ENCODE data around the gene PCSK5.

Gene PCSK5

GRCh38 chr9:76082057-76082456 lies 191.6 kb downstream of the PCSK5 start:
- no peak for DNase-seq (ENCODE audit: low spot score)

- DNase-seq (ENCODE audit: low spot score), result no peak
Observed at GRCh38 chr9:76085596-76085995, 195.1 kb downstream of the PCSK5 start.

- DNase-seq (ENCODE audit: low spot score), result no peak
Observed at GRCh38 chr9:76086539-76086938, 196.1 kb downstream of the PCSK5 start.

DNA sequence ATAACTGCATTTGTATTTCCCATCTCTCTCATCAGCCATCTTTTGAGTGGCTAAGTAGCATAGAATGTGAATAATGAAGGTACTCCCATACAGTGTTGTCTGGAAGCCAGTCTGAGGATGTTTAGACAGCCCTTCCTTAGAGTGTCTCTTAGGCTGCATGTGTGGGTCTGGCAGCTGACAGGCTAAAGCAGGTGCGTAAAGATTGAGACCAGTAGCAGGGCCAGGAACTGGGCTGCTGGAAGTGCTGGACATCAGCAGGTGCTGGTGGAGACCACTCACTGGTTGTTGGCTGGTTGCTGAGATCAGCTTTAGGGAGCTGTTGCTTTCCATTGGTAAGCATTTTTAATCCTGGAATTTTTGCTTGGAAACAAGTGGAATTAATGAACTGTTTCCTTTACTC lies 197.5 kb downstream of the PCSK5 start:
- DNase-seq (ENCODE audit: low spot score), result no peak

- DNase-seq (ENCODE audit: low spot score), result no peak
Observed at GRCh38 chr9:76090330-76090729, 199.9 kb downstream of the PCSK5 start.

- no peak for DNase-seq (ENCODE audit: low spot score)
Observed at GRCh38 chr9:76090909-76091308, 200.4 kb downstream of the PCSK5 start.

GRCh38 chr9:76092572-76092971 lies 202.1 kb downstream of the PCSK5 start:
- no peak for DNase-seq (ENCODE audit: low spot score)

- no peak for DNase-seq (ENCODE audit: low spot score)
Observed at GRCh38 chr9:76095585-76095984, 205.1 kb downstream of the PCSK5 start.

GRCh38 chr9:76099516-76099915 lies 209.0 kb downstream of the PCSK5 start:
- no peak for DNase-seq (ENCODE audit: low spot score)

- DNase-seq (ENCODE audit: low spot score), result no peak
Observed at GRCh38 chr9:76101075-76101474, 210.6 kb downstream of the PCSK5 start.

DNA sequence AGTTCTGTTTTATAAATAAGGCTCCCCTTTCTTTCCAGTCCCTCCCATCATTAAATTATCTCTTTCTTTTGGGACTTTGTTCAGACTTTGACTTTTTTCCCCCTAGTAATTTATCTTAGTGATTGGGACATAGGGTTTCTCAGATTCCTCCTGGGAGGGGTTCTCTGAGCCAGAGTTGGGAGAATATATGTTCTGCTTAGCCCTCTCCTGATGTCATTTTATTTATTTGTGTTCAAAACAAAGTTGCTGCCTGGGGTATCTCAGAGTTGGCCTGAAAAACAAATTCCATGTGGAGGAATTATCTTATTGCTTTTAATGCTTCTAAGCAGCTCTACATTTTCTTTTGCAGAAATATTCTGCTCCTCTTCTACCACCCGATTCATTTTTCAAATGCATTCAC lies 211.0 kb downstream of the PCSK5 start:
- DNase-seq (ENCODE audit: low spot score), result no peak

- no peak for DNase-seq (ENCODE audit: low spot score)
Observed at GRCh38 chr9:76101947-76102346, 211.5 kb downstream of the PCSK5 start.

- DNase-seq (ENCODE audit: low spot score), result no peak
Observed at GRCh38 chr9:76103531-76104315, 213.2 kb downstream of the PCSK5 start.

DNA sequence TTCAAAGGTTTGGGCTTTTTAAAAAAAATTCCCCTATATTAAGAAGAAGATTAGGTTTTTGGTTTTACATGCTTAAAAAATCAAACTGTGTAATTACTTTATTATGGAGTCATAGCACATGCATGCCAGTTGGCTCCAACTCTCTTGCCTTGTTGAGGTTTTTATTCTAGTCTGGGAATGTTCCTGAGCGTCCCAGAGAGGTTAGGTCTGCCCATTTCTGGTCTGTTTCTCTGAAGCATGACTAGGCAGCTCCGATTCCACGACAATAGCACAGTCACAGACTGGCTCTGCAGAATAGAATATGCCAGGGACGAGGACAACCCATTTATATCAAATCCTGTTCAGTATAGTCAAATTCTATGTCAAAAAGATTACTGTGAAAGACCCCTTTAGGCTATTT lies 217.0 kb downstream of the PCSK5 start:
- DNase-seq (ENCODE audit: low spot score), result no peak

- peak; percentile 12 for DNase-seq (ENCODE audit: low spot score)
Observed at GRCh38 chr9:76109953-76110352, 219.5 kb downstream of the PCSK5 start.

DNA sequence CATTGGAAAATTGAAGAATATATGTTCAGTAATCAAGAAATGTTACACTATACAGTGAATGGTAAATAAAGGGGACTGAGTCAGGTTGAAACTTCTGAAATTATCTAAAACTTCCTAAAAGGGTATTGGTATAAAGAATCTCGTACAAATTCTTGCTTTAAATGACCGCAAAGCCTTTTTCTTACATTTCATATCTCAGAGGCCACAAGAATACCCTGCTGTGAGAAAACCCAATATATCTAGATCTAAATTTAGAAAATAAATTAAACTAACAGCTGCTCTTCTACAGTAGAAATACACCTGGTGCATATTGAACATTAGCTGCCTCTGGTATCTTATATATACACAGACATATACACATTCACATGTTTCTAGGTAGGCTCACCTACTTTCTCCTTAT lies 221.7 kb downstream of the PCSK5 start:
- DNase-seq (ENCODE audit: low spot score), result no peak

- DNase-seq (ENCODE audit: low spot score), result no peak
Observed at GRCh38 chr9:76114144-76114543, 223.7 kb downstream of the PCSK5 start.

- no peak for DNase-seq (ENCODE audit: low spot score)
Observed at GRCh38 chr9:76115396-76115795, 224.9 kb downstream of the PCSK5 start.

DNA sequence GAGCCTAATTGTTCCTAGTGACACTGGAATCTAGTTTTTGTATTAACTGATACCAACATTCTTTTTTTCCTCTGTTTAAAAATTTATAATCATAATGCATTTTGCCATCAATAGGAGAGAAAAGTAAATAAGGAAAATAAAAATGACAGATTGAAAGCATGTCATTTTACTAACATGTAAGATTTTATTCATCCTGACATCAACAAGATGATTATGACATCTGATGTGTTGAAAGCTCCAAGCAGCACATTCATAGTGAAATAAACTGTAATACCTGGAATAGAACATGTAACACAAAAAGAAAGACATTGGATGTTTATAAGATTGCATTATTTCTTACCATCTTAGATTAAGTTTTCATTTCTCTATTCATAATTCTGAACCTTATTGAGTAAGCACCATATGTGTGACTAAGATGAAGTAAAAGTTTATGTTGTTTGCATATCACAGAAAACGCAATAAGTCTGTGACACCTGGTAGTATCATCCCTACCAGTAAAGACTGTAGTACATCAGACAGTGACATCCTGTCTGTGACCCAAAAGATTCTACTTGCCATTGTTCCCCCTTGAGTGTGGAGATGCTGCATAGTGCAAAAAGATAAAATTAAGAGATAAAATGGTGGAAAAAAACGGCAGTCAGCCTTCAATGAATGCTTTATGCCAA lies 225.6 kb downstream of the PCSK5 start:
- no peak for DNase-seq (ENCODE audit: low spot score)

- peak; percentile 20 for DNase-seq (ENCODE audit: low spot score)
Observed at GRCh38 chr9:76116913-76117312, 226.4 kb downstream of the PCSK5 start.

DNA sequence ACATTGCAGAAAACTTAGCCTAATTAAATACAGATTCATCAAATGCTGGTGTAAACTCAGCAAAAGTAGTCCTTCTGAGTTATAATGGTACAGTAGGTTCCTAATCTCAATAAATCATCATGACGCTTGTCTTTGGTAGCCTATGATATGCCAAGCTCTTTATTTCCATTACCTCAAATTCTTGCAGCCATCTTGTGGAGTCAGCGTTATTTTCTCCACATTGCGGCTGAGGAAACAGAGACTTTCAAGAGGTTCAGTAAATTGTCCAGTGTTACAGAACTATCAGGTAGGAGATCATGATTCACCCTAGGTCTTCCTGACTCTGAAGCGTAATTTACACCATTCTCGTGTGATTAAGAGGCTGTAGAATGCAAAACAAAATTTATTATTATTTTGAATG lies 237.2 kb downstream of the PCSK5 start:
- DNase-seq (ENCODE audit: low spot score), result no peak

GRCh38 chr9:76135902-76136301 lies 245.4 kb downstream of the PCSK5 start:
- no peak for DNase-seq (ENCODE audit: low spot score)

DNA sequence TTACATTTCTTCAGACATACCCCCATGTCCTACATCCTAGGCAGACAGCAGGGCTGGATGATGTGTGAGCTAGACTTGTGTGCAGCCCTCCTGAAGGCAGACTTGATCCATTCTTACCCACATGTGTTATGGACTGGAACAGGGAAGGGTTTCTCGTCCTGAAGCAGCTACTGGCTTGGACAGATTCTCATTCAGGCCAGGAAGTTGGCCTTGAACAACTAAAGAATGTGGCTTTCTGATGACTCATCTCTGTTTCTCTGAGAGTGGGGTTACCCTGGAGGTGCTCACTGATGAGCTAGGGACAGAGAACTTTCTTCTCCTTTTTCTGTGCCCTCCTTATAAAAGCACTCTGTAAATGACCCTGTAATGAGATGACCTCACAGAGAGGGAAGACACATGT lies 246.5 kb downstream of the PCSK5 start:
- peak; percentile 84 for DNase-seq (ENCODE audit: low spot score)

DNA sequence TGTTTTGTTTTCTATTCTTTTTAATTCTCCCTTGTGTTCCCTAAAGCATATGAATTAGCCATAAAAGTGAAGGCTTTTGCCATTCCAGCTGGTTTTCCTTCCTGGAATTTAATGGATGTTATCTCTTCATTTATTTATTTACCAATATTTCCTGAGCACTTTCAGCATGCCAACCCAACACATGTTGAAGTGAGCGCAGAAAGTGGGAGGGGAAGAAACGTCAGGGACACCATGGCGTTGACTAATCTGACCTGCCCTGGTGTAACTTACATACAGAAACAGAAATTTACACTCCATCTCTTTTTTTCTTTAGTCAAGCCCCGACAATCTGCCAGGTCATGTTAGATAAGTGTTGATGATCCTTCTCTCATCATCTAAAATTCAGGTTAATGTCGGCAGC lies 247.5 kb downstream of the PCSK5 start:
- no peak for DNase-seq (ENCODE audit: low spot score)

Measured in kidney tubule cell (primary cell).